HG03280 (cell line): ENCODE data around the gene GAGE12C.
"Not testable (repeated sequence)": the region's sequence is repeated elsewhere in the genome, so short reads cannot be mapped to it uniquely, and the experiment has no call there.

Source experiments
- ATAC-seq: cut with Tn5 transposase; IDR thresholded peaks from one replicate; pipeline ENCODE4 v1.9.1; 2021; ENCODE audit warnings: mild to moderate bottlenecking, moderate library complexity; ENCODE audit not compliant: unreplicated experiment

The GAGE12C gene

GRCh38 chrX:49531877-49532276 lies at the start of gene GAGE12C:
GAGE12C (plus strand) TSS chrX:49532177; CDS start chrX:49533332, 1,155 bp downstream.
- not testable (repeated sequence) for ATAC-seq

- ATAC-seq, result not testable (repeated sequence)
Observed at GRCh38 chrX:49541433-49541832, 9.5 kb downstream of the GAGE12C start, which contains the start of gene GAGE12D. GAGE12D (plus strand) TSS chrX:49541733; CDS start chrX:49542888, 1,155 bp downstream.

- not testable (repeated sequence) for ATAC-seq
Observed at GRCh38 chrX:49550989-49551388, 19.0 kb downstream of the GAGE12C start, which contains the start of gene GAGE12E. GAGE12E (plus strand) TSS chrX:49551289; CDS start chrX:49552444, 1,155 bp downstream.

- not testable (repeated sequence) for ATAC-seq
Observed at GRCh38 chrX:49560542-49560941, 28.6 kb downstream of the GAGE12C start, which contains the start of gene GAGE12F. GAGE12F (plus strand) TSS chrX:49560842; CDS start chrX:49561997, 1,155 bp downstream.

- not testable (repeated sequence) for ATAC-seq
Observed at GRCh38 chrX:49568728-49569127, 36.8 kb downstream of the GAGE12C start.

GRCh38 chrX:49569152-49569551 lies 37.2 kb downstream of the GAGE12C start:
- not testable (repeated sequence) for ATAC-seq

GRCh38 chrX:49570100-49570499 lies 38.1 kb downstream of the GAGE12C start, which contains the start of gene GAGE12G:
GAGE12G (plus strand) TSS chrX:49570400; CDS start chrX:49571555, 1,155 bp downstream.
- not testable (repeated sequence) for ATAC-seq

GRCh38 chrX:49579649-49580048 lies 47.7 kb downstream of the GAGE12C start, which contains the start of gene GAGE12H:
GAGE12H (plus strand) TSS chrX:49579949; CDS start chrX:49581104, 1,155 bp downstream.
- not testable (repeated sequence) for ATAC-seq
